ENCODE results near the gene AGER. TPM values are rescaled to one million over a fixed set of nuclear protein-coding genes. Genes with fewer than 3 reads are reported as not detected.

The AGER gene
- polyA plus RNA-seq, 1 experiment, result 2.4 TPM

GRCh38 chr6:32171234-32171633 is 12.8 kb downstream of the AGER start:
- TF ChIP-seq, protein P1, sequence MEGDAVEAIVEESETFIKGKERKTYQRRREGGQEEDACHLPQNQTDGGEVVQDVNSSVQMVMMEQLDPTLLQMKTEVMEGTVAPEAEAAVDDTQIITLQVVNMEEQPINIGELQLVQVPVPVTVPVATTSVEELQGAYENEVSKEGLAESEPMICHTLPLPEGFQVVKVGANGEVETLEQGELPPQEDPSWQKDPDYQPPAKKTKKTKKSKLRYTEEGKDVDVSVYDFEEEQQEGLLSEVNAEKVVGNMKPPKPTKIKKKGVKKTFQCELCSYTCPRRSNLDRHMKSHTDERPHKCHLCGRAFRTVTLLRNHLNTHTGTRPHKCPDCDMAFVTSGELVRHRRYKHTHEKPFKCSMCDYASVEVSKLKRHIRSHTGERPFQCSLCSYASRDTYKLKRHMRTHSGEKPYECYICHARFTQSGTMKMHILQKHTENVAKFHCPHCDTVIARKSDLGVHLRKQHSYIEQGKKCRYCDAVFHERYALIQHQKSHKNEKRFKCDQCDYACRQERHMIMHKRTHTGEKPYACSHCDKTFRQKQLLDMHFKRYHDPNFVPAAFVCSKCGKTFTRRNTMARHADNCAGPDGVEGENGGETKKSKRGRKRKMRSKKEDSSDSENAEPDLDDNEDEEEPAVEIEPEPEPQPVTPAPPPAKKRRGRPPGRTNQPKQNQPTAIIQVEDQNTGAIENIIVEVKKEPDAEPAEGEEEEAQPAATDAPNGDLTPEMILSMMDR (IDR thresholded peaks at IDR 0.05; ENCODE audit: low read depth, low read length), result no peak

GRCh38 chr6:32170294-32170693 is 13.8 kb downstream of the AGER start:
- POLR2A ChIA-PET, result no interaction called here
- TF ChIP-seq, protein P1 (IDR thresholded peaks at IDR 0.05; ENCODE audit: low read depth, low read length), result no peak
- DNase-seq (ENCODE audit: low read depth, low spot score), result no peak
- Histone ChIP-seq H3K27me3 (ENCODE audit: control insufficient read depth, insufficient read depth, low read length) (no peaks in the 10 kb centered on the region), H3K27ac (ENCODE audit: low read depth, low read length) (no peak overlapping the region), H3K4me3 (ENCODE audit: low read depth, low read length) (no peak overlapping the region), H3K9me3 (ENCODE audit: control insufficient read depth, insufficient read depth, low read length) (no peaks in the 10 kb centered on the region)
- CTCF ChIA-PET, result interaction anchor here (1.6 kb wide), 1 partner anchor 52 kb away, joined by 4 read pairs; no protein-coding TSS in a partner anchor

More at GRCh38 chr6:32171234-32171633, 12.8 kb downstream of the AGER start:
- CTCF ChIA-PET, result no interaction called here
- Histone ChIP-seq H3K9me3 (ENCODE audit: control insufficient read depth, insufficient read depth, low read length) (peaks cover 3% of the 10 kb centered on the region; the same call in 1 of the 2 replicates), H3K27me3 (ENCODE audit: control insufficient read depth, insufficient read depth, low read length) (no peaks in the 10 kb centered on the region), H3K4me3 (ENCODE audit: low read depth, low read length) (no peak overlapping the region), H3K27ac (ENCODE audit: low read depth, low read length) (no peak overlapping the region)
- POLR2A ChIA-PET, result no interaction called here
- no peak for DNase-seq (ENCODE audit: low read depth, low spot score)

GRCh38 chr6:32168807-32169591 is 15.1 kb downstream of the AGER start:
- H3K27me3 ChIP-seq (ENCODE audit: control insufficient read depth, insufficient read depth, low read length), result no peaks in the 10 kb centered on the region
- no peak for DNase-seq (ENCODE audit: low read depth, low spot score)
- H3K4me3 ChIP-seq (ENCODE audit: low read depth, low read length), result no peak overlapping the region
- CTCF ChIA-PET, result interaction anchor here (1.6 kb wide), 1 partner anchor 50 kb away, joined by 4 read pairs; no protein-coding TSS in a partner anchor
- no peaks in the 10 kb centered on the region for H3K9me3 ChIP-seq (ENCODE audit: control insufficient read depth, insufficient read depth, low read length)
- POLR2A ChIA-PET, result interaction anchor here (0.6 kb wide), 1 partner anchor 1343 kb away, joined by 5 read pairs; no protein-coding TSS in a partner anchor
- TF ChIP-seq, protein P1 (IDR thresholded peaks at IDR 0.05; ENCODE audit: low read depth, low read length), result no peak
- H3K27ac ChIP-seq (ENCODE audit: low read depth, low read length), result no peak overlapping the region

- Histone ChIP-seq H3K9me3 (ENCODE audit: control insufficient read depth, insufficient read depth, low read length) (no peaks in the 10 kb centered on the region), H3K27ac (ENCODE audit: low read depth, low read length) (peak overlapping the region; percentile 11), H3K27me3 (ENCODE audit: control insufficient read depth, insufficient read depth, low read length) (no peaks in the 10 kb centered on the region), H3K4me3 (ENCODE audit: low read depth, low read length) (no peak overlapping the region)
- no peak for DNase-seq (ENCODE audit: low read depth, low spot score)
- ChIA-PET POLR2A (interaction anchor here (0.6 kb wide), 1 partner anchor 1343 kb away, joined by 5 read pairs; no protein-coding TSS in a partner anchor), CTCF (no interaction called here)
- TF ChIP-seq, protein P1 (IDR thresholded peaks at IDR 0.05; ENCODE audit: low read depth, low read length), result no peak
Observed at GRCh38 chr6:32168350-32168749, 15.7 kb downstream of the AGER start.

DNA sequence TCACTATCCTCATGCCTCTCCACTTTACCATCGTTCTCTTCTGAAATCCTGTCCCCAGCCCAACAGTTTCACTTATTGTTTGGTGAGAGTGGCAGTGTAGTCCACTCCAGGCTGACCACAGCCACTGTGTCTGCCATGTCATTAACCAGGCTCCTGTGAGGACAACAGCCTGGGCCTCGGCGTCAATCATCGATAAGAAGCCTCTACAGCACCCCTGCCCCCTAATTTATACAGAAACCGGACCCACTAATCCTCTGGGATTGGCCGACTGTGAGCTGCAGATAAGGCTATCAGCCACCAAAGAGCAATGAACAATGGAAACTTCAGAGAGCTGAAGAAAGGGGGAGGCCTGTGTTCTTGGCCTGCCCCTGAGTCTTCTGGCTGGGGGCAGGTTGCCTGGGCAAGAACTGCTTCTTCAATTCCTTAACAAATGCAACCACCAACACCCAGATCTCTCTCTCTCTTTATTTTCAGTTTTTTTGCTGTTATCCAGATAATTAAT is 16.2 kb downstream of the AGER start:
- ChIA-PET CTCF (no interaction called here), POLR2A (no interaction called here)
- no peaks in the 10 kb centered on the region for H3K9me3 ChIP-seq (ENCODE audit: control insufficient read depth, insufficient read depth, low read length)
- H3K27me3 ChIP-seq (ENCODE audit: control insufficient read depth, insufficient read depth, low read length), result no peaks in the 10 kb centered on the region
- peak overlapping the region; percentile 11 for H3K27ac ChIP-seq (ENCODE audit: low read depth, low read length)
- no peak for DNase-seq (ENCODE audit: low read depth, low spot score)
- TF ChIP-seq, protein P1 (IDR thresholded peaks at IDR 0.05; ENCODE audit: low read depth, low read length), result no peak
- no peak overlapping the region for H3K4me3 ChIP-seq (ENCODE audit: low read depth, low read length)
